GM19099 (cell line): Measurements from ENCODE around the gene ACSS3.

ENCODE experiments used
- POLR2A ChIP-seq: IDR thresholded peaks from 3 replicates; pipeline ENCODE4 v1.6.1; 2011; ENCODE audit warnings: low read depth; ENCODE audit not compliant: insufficient read length; ENCODE audit errors: extremely low read depth

Gene ACSS3

DNA sequence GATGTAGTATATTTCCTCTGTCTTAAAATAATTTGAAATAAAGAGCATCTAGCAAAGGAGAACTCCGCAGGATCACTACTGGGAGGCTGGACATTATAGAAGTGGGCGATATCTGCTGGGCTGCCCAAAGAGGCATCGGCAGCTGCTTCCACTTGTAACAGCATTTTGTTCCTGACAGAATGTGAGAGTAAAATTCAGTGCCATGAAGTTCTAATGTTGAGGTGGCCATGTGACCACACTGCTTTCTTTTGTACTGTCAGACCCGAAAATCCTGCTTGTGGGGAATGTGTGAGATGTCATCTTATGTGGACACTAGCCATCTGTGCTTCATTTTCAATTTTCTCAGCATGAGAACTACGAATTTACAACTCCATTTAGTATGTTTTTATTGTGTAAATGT lies 151.9 kb downstream of the ACSS3 start:
- no peak for TF ChIP-seq POLR2A

DNA sequence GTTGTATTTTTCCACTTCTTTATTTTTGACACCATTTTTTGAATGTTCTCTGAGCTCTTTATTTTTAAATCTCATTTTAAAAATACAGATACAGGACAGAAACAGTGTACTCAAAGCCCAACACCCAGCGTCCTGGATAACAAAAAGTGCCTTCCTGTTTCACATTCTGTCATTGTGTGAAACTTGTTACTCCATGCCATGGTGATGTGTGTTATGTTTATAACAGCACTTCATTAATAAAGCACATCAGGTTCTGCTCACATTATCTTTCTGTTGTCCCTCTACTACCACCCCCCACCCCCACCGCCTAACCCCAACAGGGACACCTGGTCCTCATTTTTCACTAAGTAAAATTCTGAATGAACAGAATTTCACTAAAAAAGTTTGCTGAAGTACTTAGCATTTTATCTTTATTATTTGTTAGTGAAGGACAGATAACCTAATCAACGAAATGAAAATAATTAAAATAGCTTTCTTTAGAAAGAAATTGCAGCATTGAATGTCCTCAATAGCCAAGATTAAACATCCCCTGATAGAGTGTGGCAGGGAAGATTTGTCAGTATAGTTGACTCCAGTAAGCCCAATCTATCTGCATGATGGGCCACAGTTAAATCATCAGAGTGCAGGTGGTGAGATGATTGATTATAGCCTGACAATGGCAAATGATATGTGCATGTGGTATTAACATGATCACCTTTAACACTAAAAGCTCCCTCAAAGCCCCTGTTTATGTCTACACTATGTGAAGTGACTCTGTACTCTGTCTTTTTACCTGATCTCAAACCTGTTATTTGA lies 153.9 kb downstream of the ACSS3 start:
- TF ChIP-seq POLR2A, result no peak

DNA sequence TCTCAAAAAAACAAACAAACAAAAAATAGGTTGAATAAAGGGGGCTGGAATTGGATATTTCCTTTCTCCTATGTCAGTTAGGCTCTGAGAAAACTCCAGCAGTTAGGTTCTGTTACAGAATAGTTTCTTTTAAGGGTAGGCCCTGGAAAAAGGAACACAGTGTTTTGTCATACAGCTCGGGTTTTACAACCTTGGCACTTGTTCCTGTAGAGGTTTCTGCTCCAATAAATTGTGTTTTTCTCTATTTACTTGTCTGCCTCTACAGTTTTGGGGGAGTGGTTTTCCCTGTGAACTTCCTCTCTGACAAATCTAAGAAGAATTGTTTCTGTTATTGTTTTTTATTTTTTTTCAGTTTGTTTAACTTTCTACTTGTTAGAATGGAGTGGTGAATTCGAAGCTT lies 167.6 kb downstream of the ACSS3 start:
- TF ChIP-seq POLR2A, result no peak

DNA sequence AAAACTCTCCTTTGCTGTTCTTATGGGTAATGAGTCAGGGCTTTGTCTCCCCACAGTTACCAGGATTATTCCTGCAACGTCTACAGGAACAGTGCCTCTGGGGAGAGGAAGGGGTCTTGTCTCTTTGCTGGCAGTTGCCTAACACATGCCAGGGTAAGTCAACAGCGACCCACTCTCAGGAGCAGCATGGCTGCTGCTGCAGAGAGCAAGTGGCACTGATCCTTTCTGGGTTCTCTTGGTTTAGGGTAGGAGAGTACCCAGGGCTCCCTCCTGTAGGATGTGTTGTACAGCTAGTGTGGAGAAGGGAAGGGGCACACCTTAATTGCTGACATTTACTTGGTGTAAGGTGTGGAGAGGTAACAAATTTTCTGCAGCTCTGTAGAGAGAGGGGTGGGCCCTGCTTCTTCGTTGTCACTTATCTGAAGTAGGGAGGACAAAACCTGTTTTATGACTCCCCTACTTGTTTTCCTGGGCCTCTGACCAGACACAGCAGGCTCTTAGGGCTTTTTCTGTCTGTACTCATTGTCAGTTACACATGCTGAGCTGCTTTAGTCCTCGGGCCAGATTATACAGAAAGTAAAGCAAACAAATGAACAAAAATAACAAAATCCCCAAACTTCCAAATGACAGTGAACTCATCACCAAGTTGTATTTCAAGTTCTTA lies 168.2 kb downstream of the ACSS3 start:
- TF ChIP-seq POLR2A, result no peak

DNA sequence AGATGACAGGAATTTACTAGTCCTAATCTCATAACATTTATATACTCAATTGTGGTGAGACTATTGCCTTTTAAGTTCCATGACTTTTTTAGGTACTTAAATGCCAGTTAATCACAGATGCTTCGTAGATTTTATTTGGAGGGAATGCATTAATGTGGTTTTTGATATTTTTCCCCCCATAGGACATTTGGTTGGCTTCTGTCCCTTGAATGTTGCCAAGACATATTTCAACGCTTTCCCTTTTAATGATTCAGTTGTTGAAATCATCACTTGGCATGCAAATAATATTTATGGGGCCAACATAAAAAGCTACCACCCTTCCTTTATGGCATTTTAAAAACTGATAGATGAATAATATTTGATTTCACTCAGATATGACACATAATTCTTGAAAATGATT lies 172.1 kb downstream of the ACSS3 start:
- TF ChIP-seq POLR2A, result no peak

DNA sequence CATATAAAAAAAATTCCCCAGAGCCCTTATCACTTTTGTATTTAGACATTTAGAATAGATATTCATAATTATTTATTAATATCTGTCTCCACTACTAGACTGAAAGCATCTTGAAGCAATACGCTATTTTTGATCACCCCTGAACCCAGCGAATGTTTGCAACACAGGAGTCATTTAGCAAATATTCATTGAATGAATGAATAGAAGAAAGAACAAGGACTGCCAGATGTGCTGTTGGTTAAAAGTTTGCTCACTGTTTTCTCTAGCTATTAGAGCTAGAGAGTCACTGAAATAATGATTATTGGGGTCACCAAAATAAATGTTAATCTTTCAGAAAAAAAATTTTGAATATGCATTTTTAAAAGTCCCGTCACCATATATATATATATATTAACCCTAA lies 174.3 kb downstream of the ACSS3 start:
- no peak for TF ChIP-seq POLR2A

DNA sequence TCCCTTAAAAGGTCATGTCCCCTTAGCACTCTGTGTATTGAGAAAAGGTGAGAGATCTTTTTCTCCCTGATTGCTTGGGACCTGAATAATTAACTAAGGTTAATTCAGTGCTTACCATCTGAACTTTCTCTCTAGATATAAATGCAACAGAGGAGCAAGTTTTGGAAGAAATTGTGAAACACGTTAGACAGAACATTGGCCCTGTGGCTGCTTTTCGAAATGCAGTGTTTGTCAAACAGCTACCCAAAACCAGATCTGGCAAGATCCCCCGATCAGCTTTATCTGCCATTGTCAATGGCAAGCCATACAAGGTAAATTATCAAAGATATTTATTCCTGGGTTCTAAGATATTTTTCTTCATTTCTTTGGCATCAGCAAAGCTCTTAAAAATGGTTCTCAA lies 175.5 kb downstream of the ACSS3 start:
- TF ChIP-seq POLR2A, result no peak

DNA sequence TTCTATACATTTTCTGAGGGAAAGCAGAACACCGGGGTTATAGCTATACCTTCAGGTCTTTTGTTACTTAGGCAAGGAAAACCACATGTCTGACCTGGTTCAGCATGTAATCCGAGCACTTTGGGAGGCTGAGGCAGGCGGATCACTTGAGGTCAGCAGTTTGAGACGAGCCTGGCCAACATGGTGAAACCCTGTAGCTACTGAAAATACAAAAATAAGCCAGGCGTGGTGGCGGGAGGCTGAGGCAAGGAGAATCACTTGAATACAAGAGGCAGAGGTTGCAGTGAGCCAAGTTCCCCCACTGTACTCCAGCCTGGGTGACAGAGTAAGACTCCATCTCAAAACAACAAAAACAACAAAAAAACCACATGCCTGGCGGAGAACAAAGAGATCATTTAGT lies 177.6 kb downstream of the ACSS3 start:
- no peak for TF ChIP-seq POLR2A

DNA sequence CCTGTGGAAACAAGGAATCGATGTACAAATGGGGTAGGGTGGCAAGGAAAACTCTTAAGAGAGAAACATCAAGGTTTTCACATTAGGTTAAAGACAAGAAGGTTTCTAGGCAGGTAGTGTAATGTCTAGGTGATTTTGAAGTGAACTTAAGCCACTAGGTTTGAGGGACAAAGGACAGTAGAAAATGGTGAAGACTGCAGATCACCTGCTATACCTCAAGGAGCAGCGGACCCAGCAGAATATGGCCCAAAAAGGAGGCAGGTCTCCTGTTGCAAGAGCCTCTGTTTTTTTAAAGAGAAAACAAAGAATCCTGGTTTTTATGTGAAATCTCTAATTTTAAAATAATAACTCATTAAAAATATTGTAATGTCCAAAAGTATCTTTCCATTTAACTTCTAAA lies 178.1 kb downstream of the ACSS3 start:
- no peak for TF ChIP-seq POLR2A

DNA sequence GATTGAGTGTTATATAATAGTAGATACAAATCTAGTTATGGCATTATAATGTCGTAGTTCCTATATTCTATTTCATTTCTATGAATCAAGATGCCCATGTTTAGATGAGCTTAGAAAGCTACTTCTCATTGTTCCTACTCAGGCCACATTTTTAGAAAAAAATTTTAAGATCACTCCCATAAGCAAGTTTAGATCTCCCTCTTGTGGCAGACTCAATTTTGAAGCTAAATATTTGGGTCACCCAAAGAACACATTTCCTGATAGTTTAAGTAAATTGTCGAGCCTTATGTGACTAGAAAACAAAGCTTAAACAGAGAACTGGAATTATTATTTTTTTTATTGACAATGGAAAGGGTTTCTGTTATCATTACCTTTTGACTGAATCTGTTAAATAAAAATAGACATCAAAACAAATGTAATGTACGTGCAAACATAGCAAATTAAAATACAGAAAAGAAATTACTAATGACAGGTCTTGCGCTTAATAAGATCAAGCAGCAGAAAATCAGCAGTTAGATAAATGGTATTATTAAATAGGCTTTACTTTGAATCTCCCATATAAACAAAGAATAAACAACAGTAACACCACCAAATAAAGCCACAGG lies 180.2 kb downstream of the ACSS3 start:
- TF ChIP-seq POLR2A, result no peak

DNA sequence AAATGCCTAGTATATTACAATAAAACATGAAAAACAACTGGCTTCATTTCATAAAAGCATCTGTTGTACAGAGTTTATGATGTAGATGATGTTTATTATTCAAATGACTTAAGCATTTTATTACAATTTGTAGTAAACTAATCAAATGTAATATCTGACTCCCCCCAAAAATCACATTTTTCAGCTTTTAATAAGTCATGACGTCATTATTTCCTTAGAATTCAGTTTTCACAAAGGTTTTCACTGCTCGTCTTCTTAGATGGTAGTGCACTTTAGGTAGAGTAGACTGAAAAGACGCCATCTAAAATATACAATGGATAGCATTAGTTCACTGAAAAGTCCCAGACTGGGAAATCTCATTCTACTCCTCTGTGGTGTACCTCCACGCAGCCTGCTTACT lies 181.5 kb downstream of the ACSS3 start:
- no peak for TF ChIP-seq POLR2A

DNA sequence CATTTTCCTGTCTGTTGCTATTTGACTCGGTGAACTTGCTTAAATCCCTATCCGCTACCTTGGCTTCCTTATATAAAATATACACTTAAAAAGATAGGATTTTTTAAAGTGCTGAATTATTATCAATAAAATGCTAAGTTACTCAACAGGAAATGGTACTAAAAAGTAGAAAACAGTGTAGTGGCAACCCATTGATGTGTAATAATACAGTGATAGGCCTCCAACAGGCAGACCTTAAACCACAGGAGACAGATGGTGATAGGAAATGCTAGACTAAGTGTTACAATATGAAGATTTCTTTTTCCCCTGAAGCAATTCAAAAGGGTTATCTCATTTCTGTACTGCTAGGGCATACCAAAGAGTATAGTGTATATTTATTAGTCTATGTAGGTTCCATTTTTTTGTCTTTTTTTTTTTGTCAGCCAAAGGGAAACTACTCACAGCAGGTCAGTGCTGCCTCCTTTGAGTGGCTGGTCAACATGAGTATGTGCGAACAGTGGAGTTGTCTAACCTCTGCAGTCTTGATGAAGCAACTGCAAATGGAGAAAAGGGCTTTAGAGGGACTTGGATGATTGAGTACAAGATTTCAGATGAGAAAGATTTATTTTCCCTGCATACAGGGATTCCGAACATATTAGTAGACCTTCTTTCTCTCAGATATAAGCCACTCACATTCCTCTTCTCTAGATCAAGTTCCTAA lies 183.8 kb downstream of the ACSS3 start:
- no peak for TF ChIP-seq POLR2A

DNA sequence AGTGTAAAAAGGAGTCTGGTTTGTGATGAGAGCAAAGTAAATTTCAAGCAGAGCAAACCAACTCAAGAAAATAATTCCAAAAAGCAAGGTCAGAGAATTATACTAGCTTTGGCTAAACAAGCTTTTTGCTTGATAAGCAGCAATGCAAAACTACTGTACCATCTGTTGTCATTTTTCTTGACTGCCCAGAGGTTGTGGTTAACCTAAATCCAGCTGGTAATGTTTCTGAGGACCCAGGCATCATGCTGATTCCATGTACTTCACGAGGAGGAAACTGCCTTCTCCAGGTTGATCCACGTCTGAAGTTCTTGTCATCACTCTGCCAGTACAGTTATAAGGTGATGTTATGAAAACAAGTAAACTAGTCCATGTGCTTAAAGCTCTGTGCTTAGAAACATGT lies 185.2 kb downstream of the ACSS3 start:
- no peak for TF ChIP-seq POLR2A

DNA sequence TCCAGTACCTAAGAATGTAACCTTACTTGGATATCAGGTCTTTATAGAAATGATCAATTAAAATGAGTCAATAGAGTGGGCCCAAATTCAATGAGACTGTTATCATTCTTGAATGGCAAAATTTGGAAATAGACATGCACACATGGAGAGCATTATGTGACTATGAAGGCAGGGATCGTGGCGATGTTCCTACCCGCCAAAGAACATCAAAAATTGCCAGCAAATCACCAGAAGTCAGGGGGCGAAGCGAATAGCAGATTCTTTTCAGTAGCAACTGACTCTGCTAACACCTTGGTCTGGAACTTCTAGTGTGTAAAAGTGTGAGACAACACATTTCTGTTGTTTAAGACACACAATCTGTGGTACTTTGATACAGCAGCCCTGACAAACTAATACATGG lies 192.5 kb downstream of the ACSS3 start:
- no peak for TF ChIP-seq POLR2A
